IPS-18c (cell line): ENCODE measurements around the gene SLC25A26.

Source experiments
- H3K4me3 ChIP-seq: 2 replicates; pipeline ENCODE4 v1.7.0; 2013; ENCODE audit warnings: low read depth, mild to moderate bottlenecking, low read length, moderate library complexity; ENCODE audit not compliant: insufficient read depth
- H3K9me3 ChIP-seq: one replicate; pipeline ENCODE4 v1.6.1; 2013; ENCODE audit warnings: mild to moderate bottlenecking, low read length, moderate library complexity; ENCODE audit not compliant: control insufficient read depth, insufficient read depth

The SLC25A26 gene

DNA sequence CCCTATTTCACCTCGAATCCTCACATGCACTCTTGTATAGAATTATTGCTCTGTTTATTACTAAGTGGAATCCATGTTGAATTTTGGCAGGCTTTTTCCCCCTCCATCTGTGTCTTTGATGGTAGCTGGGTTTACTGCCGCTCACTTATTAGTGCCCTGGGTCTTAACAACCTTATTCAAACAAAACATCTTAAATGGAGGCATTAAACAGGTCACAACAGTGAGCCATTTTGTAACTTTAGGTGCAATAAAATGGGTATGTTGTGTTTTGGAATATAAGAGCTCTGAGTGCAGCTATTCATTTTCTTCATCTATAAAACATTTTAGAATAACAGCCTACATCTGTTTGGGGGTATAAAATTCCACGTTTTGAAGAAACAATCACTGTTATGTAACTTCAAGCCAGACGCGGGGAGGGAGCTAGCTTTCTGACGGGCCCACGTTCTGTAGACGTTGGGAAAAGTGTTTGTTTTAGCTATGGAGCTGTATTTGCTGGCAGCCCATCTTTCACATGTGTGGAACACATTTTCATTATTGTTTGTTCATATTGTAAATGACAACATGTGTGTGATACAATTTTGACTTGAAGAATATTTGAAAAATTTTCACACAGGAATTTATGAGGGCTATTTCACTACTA is 122.0 kb downstream of the SLC25A26 start:
- Histone ChIP-seq H3K4me3 (no peak overlapping the region), H3K9me3 (no peaks in the 10 kb centered on the region)

DNA sequence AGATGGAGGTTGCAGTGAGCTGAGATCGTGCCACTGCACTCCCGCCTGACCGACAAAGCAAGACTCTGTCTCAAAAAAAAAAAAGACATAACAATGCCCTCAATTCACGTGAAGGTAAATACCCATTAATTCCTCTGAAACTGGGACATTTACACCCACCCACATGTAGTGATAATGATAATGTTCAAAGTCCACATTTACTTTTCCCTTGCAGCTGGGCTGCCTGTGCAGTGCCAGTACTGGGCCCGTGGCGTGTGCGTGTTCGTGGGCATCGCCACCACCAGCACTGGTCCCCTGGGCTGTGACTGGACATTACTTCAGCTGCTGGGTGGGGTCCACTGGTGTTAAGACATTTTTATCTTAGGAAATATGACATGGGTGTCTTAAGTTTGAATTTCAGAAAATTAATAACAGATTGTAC is 123.6 kb downstream of the SLC25A26 start:
- H3K9me3 ChIP-seq = no peaks in the 10 kb centered on the region
- no peak overlapping the region for H3K4me3 ChIP-seq

DNA sequence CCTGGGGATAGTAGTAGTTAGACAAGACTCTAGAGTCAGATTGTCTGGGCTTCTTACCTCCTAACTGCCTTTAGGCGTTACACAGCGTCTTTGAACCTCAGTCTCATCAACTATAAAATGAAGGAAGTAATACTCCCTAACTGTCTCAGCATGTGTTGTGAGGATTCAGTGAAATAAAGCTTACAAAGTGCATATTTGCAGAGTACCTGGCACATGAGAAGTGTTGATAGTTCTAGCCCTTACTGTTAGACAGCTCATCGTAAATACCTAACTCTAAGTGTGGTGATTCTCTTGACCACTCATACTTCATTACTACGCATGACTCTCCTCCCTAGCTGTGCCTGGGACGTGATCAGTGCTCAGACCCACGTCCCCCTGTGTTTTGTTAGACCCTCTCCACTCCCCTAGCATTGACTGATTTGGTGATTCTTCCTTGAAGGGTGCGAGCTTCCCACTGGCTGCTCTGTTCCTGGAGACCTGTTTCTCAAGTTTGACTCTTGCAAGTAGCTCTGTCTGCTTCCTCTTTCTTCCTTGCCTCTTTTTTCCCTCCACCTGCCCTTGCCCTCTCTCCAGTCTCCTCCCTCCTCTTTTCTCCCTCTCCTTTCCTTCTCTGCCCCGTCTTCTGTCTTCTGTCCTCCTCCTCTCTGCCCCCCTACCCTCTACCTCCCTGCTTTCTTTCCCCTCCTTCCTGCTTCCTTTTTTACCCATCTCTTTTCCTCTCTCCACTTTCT is 124.2 kb downstream of the SLC25A26 start:
- H3K9me3 ChIP-seq = no peaks in the 10 kb centered on the region
- H3K4me3 ChIP-seq = no peak overlapping the region

DNA sequence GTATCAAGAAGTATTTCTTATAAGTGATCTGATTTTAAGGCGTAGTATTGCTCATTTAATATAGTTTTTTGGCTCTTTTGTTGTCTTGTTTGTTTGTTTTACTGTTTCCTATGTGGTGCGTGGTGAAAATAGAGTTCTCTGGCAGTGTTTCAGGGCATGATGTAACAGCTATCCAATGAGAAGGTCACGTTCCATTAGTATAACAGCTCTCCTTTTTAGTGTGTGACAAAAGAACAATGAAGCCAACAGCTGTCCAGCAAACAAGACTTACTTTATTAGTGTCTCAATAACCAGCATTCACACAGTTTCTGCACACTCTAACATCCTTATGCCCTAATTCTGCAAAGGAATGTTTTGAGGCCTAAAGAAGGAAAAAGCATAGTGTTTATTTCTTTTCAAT is 127.9 kb downstream of the SLC25A26 start:
- Histone ChIP-seq H3K9me3 (no peaks in the 10 kb centered on the region), H3K4me3 (no peak overlapping the region)

DNA sequence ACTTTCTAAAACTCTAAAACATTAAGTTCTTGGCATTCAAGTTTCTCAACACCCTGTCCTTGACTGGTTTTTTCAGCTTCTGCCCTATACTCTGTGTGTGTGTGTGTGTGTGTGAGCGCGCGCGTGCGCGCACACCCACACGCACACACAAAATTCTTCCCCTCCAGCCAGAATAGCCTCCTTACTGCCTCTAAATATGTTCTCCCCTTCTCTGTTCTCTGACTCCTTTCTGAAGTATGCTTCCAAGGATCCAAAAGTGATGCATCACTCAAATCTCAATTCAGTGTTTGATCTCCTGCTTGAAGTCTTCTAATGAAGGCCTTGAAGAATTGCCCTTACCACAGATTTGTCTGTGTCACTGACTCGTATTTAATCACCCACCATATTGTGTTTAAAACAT is 129.8 kb downstream of the SLC25A26 start:
- Histone ChIP-seq H3K4me3 (no peak overlapping the region), H3K9me3 (no peaks in the 10 kb centered on the region)

DNA sequence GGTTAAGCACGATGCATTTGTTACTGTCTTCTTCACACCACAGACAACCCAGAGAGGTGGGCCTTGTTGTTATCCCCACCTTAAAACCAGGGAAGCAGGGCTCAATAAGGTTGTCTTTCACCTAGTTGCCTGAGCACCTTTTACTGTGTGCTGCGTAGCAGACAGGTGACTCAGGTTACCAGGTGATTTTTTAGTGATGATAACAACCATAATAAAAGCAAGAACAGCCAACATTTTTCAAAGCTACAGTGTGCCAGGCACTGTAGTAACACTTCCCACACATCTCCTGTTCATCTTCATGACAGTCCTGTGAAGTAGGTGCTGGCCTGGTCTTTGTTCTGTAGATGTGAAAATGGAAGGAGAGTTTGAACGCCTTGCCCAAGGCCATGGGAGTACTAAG is 132.2 kb downstream of the SLC25A26 start:
- no peak overlapping the region for H3K4me3 ChIP-seq
- H3K9me3 ChIP-seq = no peaks in the 10 kb centered on the region

DNA sequence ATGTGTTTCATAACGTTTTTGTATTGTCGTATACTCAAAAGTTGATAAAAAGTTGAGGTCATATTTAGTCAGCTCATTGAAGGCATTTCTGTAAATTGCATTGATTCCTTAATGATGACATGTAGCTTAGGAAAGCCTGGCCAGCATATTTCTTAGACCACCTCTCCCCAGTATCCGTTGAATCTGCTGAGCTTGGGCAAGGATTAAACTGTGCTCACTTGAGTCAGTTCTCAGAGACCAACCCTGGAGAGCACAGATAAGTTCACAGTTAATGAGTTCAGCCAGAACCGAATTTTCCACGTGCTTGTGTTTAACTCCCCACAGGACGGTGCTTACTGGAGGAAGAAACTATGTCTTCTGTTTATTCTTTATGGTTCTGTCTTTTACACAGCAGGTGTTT is 132.7 kb downstream of the SLC25A26 start:
- no peak overlapping the region for H3K4me3 ChIP-seq

DNA sequence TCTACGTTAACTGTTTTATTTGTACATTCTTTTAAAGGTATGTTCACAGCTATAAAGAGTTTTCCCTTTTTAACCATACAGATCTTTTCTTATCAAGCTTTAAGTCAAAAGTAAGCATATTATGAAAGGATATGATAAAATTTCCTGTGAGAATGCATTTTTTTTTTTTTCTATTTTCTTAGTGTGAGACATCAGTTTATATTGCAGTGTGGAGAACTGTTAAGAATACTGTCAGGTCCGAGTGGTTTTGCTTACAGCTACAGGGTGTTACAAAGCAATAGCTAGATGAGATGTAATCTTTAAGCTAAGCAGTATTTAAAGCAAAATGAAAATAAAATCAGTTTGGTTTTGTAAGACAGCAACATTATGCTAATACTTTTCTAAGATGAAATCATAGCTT is 133.2 kb downstream of the SLC25A26 start:
- Histone ChIP-seq H3K4me3 (no peak overlapping the region), H3K9me3 (no peaks in the 10 kb centered on the region)

More for the DNA sequence above, 132.7 kb downstream of the SLC25A26 start:
- no peaks in the 10 kb centered on the region for H3K9me3 ChIP-seq

DNA sequence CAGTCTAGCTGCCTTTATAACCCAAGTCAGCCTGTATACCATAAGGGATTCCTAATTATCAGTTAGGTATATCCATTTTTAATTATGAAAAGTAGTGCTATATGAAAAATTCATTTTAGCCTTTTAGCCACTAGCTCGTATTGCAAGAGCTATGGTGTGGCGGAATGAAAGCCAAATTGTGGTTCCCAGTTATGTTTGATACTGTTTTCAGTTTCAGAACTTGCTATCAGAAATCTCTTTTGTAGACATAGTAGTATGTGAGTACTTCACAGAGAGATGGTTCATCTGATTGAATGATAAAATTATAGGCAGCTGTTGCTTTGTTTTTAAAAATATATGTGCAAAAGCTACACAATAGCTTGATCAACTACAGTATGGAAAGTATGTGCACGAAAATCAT is 134.6 kb downstream of the SLC25A26 start:
- H3K4me3 ChIP-seq = no peak overlapping the region
- no peaks in the 10 kb centered on the region for H3K9me3 ChIP-seq

DNA sequence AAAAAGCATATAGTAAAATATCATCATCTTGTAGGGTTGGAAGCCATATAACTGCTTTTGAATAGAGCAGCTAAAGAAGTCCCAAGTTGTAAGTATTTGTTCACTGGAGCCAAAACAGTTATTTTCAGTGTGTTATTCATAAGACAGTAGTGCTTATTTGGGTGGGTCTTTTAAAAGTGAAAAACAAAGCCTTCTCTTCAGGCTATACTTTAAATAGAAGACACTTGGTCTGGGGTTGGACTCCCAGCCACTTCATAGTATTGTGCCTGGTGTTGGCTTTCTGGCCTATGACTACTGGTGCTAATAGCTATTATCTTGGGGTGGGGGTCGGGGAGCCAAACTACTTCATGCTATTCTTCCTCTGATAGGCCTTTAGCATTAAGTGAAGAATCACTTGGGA is 135.2 kb downstream of the SLC25A26 start:
- Histone ChIP-seq H3K9me3 (no peaks in the 10 kb centered on the region), H3K4me3 (no peak overlapping the region)

DNA sequence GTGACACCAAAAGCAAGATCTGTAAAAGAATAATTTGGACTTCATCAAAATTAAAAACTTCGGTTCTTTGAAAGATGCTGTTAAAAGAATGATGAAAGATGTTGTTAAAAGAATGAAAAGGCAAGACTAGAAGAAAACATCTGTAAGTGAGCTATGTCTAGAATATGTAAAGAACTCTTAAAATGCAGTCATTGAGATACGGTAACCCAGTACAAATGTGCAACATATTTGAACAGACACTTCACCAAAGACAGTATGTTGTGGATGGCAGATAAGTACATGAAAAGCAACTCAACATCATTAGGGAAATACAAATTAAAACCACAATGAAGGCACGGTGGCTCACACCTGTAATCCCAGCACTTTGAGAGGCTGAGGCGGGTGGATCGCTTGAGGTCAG is 140.6 kb downstream of the SLC25A26 start:
- no peaks in the 10 kb centered on the region for H3K9me3 ChIP-seq
- H3K4me3 ChIP-seq = no peak overlapping the region

DNA sequence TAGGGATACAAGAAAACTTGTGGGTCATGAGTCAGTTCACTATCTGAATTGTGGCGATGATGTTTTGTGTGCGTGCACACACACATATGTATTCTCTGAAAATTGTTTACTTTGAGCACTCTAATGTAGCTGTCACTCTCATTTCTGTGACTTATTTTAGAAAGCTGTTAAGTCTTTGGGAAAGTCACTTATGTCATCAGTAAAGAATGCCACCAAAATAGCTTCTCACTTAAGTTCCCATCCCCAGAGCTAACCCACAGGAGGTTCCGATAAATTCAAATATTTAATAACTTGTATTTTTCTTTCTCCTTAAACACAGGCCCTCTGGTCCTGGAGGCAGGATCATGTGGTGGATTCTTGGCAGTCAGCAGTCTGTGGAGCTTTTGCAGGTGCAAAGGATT is 141.7 kb downstream of the SLC25A26 start:
- Histone ChIP-seq H3K9me3 (no peaks in the 10 kb centered on the region), H3K4me3 (no peak overlapping the region)

DNA sequence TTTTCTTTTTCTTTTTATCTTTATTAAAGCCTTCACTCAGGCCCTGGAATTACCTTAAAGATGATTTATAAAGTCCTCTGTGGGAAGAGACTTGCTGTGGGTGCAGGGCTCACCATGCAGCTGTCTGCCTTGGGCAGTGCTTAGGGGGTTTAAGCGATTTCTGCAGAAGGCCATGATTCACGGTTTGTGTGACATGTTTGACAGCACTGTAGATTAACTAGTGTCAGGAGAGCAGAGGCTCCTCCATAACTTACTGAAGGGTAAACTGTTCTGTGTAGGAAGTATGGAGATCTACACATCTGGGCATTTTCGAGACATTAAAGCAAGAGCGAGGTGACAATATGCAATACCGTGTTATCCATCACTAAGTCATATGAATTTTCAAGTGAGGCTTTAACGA is 142.3 kb downstream of the SLC25A26 start:
- H3K9me3 ChIP-seq = no peaks in the 10 kb centered on the region
- no peak overlapping the region for H3K4me3 ChIP-seq

DNA sequence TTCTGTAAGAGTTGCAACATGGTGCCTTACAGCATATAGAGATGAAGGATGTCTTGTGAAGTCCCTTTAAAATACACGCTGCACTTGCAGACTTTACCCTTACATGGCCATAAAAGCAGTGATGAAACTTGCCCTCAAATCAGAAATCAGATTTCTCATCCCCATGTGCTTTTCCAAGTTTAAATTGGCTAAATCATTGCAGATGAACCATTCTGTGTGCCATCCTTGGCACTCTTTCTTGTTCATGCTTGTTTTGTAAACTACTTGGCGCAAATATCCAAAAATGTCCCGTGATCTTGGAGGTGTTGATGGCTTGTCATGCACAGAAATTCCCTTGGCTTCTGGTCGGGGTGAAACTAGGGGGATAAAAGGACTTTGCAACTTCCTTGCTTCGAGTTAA is 144.3 kb downstream of the SLC25A26 start:
- Histone ChIP-seq H3K4me3 (no peak overlapping the region), H3K9me3 (no peaks in the 10 kb centered on the region)

DNA sequence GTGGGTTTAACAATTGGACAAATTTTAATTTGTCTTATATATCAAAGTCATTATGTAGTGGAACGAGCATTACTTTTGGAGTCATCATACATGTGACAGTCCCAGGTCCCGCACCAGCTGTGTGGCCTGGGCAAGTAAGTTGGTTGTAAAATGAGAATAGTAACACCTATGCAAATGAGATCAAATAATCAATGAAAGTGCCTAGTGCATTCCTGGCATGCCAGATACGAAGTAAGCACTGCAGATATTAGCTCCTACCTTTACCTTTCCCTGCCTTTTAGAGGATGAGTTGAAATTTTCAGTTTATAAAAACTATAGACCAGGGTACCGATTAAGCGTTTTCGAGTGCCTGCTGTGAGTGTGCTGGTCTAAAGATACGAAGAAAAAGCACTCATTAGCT is 145.9 kb downstream of the SLC25A26 start:
- Histone ChIP-seq H3K4me3 (no peak overlapping the region), H3K9me3 (no peaks in the 10 kb centered on the region)

DNA sequence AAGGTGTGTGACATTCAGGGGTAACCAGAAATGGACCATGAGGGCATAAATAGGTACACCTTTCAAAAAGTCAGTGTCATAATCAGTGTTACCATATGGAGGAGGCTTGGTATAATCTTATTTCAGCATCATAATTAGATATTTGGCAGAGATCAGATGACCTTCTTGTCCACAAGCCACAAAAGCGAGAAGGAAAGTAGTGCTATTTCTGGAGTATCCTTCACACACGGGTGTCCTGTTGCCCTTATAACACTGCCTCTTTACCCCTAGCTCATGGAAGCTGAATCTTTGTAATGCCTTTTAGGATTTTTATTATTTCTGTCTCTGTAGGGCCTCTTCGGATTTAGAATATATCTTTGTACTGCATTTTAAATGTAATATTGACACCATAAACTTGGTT is 147.2 kb downstream of the SLC25A26 start:
- H3K9me3 ChIP-seq = no peaks in the 10 kb centered on the region
- H3K4me3 ChIP-seq = no peak overlapping the region

DNA sequence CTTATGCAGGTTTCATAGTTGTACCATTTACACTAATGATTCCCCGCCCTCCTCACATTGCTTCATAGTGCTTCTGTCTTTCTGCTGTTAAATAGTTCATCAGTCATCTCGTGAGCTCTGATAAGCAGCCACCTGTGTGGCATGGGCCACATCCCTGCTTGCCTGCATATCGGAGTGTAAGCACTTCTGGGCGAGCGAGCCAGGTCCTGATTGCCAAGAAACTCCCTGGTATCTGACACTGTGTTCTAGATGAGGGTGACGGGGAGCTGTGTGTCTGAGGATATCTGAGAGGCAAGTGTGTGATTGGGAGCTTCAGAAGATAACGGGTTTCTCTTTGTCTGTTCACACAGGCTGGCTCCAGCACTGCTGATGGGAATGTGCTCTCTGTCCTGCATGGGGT is 149.4 kb downstream of the SLC25A26 start:
- H3K4me3 ChIP-seq = no peak overlapping the region
- H3K9me3 ChIP-seq = no peaks in the 10 kb centered on the region

DNA sequence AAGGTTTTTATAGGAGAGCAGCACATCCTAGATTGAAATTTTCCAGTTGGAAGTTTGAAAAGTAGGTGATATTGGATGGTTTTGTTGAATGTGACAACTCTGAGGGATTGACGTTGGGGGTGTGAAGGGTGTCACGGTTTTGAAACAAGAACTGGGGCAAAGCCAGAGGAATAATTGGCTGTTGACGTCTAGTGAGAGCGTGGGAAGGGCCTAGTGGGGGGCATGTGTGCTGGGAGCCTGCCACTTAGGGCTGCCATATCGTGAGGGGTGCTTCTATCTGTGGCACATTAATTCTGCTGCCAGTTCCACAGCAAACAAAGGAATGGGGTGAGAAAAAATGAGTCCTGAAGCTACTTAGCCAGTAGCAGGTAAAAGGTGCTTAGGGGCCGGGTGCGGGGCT is 150.6 kb downstream of the SLC25A26 start:
- Histone ChIP-seq H3K9me3 (no peaks in the 10 kb centered on the region), H3K4me3 (no peak overlapping the region)
